IMR-90 (cell line): ENCODE results near the gene UBAC1.

Experiments used
- MAFK ChIP-seq: IDR thresholded peaks from 2 replicates; pipeline ENCODE4 v1.6.1; 2012; ENCODE audit warnings: low read depth, low read length, improper control_type of control experiment
- MAZ ChIP-seq: IDR thresholded peaks from 2 replicates; pipeline ENCODE4 v1.6.1; 2012; ENCODE audit warnings: low read depth, mild to moderate bottlenecking, low read length, improper control_type of control experiment, moderate library complexity, borderline replicate concordance
- POLR2A ChIP-seq: IDR thresholded peaks from 2 replicates; pipeline ENCODE4 v1.6.1; 2012; ENCODE audit warnings: mild to moderate bottlenecking, low read depth, low read length
- RAD21 ChIP-seq: IDR thresholded peaks from 2 replicates; pipeline ENCODE4 v1.6.1; 2012; ENCODE audit warnings: low read length, improper control_type of control experiment
- RCOR1 ChIP-seq: IDR thresholded peaks from 2 replicates; pipeline ENCODE4 v1.6.1; 2012; ENCODE audit warnings: mild to moderate bottlenecking, low read length, improper control_type of control experiment; ENCODE audit not compliant: insufficient replicate concordance
- RFX5 ChIP-seq: IDR thresholded peaks from 2 replicates; pipeline ENCODE4 v1.8.0; 2012; ENCODE audit warnings: low read depth, mild to moderate bottlenecking, low read length, moderate library complexity
- SMC3 ChIP-seq: fragments of 150-350 bp; IDR thresholded peaks from 2 replicates; pipeline ENCODE4 v1.6.1; 2016; ENCODE audit warnings: low read depth, mild to moderate bottlenecking, antibody characterized with exemption, low read length, moderate library complexity
- TF ChIP-seq, protein P1 (sequence below): conservative IDR thresholded peaks from 2 replicates; pipeline ENCODE4 v1.5.1; 2012; ENCODE audit warnings: mild to moderate bottlenecking, low read depth, low read length, improper control_type of control experiment
- TF ChIP-seq, protein P2 (sequence below): fragments of 150-350 bp; IDR thresholded peaks from 2 replicates; pipeline ENCODE4 v1.6.1; 2017; ENCODE audit warnings: mild to moderate bottlenecking, antibody characterized with exemption, low read length, low read depth
- TF ChIP-seq, protein P3 (sequence below): fragments of 150-350 bp; IDR thresholded peaks from 2 replicates; pipeline ENCODE4 v1.6.1; 2016; ENCODE audit warnings: low read depth, mild to moderate bottlenecking, low read length, moderate library complexity, borderline replicate concordance

DNA sequence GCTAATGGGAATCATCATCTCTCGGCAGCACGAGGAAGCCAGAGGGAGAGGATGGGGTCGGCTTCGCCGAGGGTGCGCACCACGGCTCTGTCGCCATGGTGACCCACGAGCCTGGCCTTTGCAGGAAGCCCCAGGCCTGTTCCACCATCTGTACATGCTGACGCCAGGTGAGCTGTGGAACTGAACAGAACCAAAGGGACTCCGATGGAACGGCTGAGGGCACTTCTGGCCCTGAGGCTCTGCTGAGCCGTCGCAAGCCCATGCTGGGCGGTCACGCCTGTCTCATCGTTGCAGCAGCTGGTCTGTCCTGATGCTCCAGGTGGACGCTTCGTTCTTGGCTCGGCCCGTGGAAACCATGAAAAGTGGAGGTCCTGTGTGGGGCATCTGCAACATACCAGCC lies 34.6 kb upstream of the UBAC1 start:
- TF ChIP-seq, protein P1, sequence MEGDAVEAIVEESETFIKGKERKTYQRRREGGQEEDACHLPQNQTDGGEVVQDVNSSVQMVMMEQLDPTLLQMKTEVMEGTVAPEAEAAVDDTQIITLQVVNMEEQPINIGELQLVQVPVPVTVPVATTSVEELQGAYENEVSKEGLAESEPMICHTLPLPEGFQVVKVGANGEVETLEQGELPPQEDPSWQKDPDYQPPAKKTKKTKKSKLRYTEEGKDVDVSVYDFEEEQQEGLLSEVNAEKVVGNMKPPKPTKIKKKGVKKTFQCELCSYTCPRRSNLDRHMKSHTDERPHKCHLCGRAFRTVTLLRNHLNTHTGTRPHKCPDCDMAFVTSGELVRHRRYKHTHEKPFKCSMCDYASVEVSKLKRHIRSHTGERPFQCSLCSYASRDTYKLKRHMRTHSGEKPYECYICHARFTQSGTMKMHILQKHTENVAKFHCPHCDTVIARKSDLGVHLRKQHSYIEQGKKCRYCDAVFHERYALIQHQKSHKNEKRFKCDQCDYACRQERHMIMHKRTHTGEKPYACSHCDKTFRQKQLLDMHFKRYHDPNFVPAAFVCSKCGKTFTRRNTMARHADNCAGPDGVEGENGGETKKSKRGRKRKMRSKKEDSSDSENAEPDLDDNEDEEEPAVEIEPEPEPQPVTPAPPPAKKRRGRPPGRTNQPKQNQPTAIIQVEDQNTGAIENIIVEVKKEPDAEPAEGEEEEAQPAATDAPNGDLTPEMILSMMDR, result no peak
- TF ChIP-seq POLR2A (no peak), SMC3 (no peak), RAD21 (no peak), RCOR1 (no peak), RFX5 (no peak), MAFK (no peak), MAZ (no peak)
- TF ChIP-seq, protein P2, sequence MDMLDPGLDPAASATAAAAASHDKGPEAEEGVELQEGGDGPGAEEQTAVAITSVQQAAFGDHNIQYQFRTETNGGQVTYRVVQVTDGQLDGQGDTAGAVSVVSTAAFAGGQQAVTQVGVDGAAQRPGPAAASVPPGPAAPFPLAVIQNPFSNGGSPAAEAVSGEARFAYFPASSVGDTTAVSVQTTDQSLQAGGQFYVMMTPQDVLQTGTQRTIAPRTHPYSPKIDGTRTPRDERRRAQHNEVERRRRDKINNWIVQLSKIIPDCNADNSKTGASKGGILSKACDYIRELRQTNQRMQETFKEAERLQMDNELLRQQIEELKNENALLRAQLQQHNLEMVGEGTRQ, result no peak
- TF ChIP-seq, protein P3, sequence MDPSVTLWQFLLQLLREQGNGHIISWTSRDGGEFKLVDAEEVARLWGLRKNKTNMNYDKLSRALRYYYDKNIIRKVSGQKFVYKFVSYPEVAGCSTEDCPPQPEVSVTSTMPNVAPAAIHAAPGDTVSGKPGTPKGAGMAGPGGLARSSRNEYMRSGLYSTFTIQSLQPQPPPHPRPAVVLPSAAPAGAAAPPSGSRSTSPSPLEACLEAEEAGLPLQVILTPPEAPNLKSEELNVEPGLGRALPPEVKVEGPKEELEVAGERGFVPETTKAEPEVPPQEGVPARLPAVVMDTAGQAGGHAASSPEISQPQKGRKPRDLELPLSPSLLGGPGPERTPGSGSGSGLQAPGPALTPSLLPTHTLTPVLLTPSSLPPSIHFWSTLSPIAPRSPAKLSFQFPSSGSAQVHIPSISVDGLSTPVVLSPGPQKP, result no peak
